Keratinocyte (primary cell): Measurements from ENCODE around the gene GPR32. TPM values are rescaled to one million over a fixed set of nuclear protein-coding genes. Genes with fewer than 3 reads are reported as not detected.

Experiments
- DNase-seq: peaks from one replicate; pipeline ENCODE4 v3.0.0-alpha.2; 2011; ENCODE audit warnings: low read depth, missing footprints, low spot score
- FAIRE-seq: peaks from 2 replicates; lab custom pipeline; 2011; peaks lifted over from hg19 to GRCh38; lab: Jason Lieb, UNC
- H2AFZ ChIP-seq: 2 replicates; pipeline ENCODE4 v1.6.0; 2012; ENCODE audit warnings: low read length, control low read depth, inconsistent platforms; ENCODE audit not compliant: control insufficient read depth
- H3K27ac ChIP-seq: 2 replicates; pipeline ENCODE4 v1.5.1; 2011; ENCODE audit warnings: low read length; ENCODE audit not compliant: control insufficient read depth, insufficient read depth
- H3K27me3 ChIP-seq: 3 replicates; pipeline ENCODE4 v1.6.0; 2011; ENCODE audit warnings: low read length; ENCODE audit not compliant: control insufficient read depth, insufficient read depth; ENCODE audit errors: extremely low read depth
- H3K36me3 ChIP-seq, 2 experiments: 2 replicates in 1 of 2; 3 replicates in 1 of 2; pipeline ENCODE4 v1.5.1; 2011; ENCODE audit warnings: low read length in 2 of 2, mild to moderate bottlenecking in 1 of 2; ENCODE audit not compliant: control insufficient read depth in 2 of 2, insufficient read depth in 2 of 2; ENCODE audit errors: extremely low read depth in 1 of 2
- H3K4me1 ChIP-seq: 3 replicates; pipeline ENCODE4 v1.5.1; 2011; ENCODE audit warnings: low read length; ENCODE audit not compliant: control insufficient read depth, insufficient read depth; ENCODE audit errors: extremely low read depth
- H3K4me2 ChIP-seq: 3 replicates; pipeline ENCODE4 v1.6.0; 2011; ENCODE audit warnings: low read depth, low read length; ENCODE audit not compliant: control insufficient read depth, insufficient read depth; ENCODE audit errors: extremely low read depth
- H3K4me3 ChIP-seq, 3 experiments: fragments of 200-600 bp in 1 of 3; sonication (generic) in 1 of 3; 2 replicates in 2 of 3; 3 replicates in 1 of 3; pipeline ENCODE4 v1.5.1; 2011 to 2016; ENCODE audit warnings: low read length in 3 of 3, mild to moderate bottlenecking in 3 of 3, control low read depth in 2 of 3, inconsistent platforms in 1 of 3, low read depth in 1 of 3, mixed read lengths in 1 of 3, mixed run types in 1 of 3, moderate library complexity in 1 of 3; ENCODE audit not compliant: control insufficient read depth in 2 of 3, insufficient read depth in 2 of 3; ENCODE audit errors: extremely low read depth in 1 of 3
- H3K79me2 ChIP-seq: 2 replicates; pipeline ENCODE4 v1.6.0; 2012; ENCODE audit warnings: low read length; ENCODE audit not compliant: control insufficient read depth, insufficient read depth
- H3K9ac ChIP-seq: 3 replicates; pipeline ENCODE4 v1.6.0; 2011; ENCODE audit warnings: low read length; ENCODE audit not compliant: control insufficient read depth, insufficient read depth; ENCODE audit errors: extremely low read depth
- H3K9me1 ChIP-seq: 3 replicates; pipeline ENCODE4 v1.6.0; 2011; ENCODE audit warnings: low read length; ENCODE audit not compliant: control insufficient read depth, insufficient read depth; ENCODE audit errors: extremely low read depth
- H3K9me3 ChIP-seq: 2 replicates; pipeline ENCODE4 v1.5.1; 2012; ENCODE audit warnings: low read depth, low read length; ENCODE audit not compliant: control insufficient read depth
- H4K20me1 ChIP-seq: 3 replicates; pipeline ENCODE4 v1.6.0; 2011; ENCODE audit warnings: low read length; ENCODE audit not compliant: control insufficient read depth, insufficient read depth; ENCODE audit errors: extremely low read depth
- CTCF ChIP-seq, 3 experiments: IDR thresholded peaks in 1 of 3; conservative IDR thresholded peaks in 1 of 3; optimal IDR thresholded peaks in 1 of 3; 2 replicates in 2 of 3; 3 replicates in 1 of 3; pipeline versions ENCODE3 to v1.5.1; 2011; ENCODE audit warnings: low read length in 3 of 3, mild to moderate bottlenecking in 3 of 3, moderate library complexity in 2 of 3, control low read depth in 1 of 3, inconsistent platforms in 1 of 3; ENCODE audit not compliant: insufficient read depth in 2 of 3; ENCODE audit errors: extremely low read depth in 1 of 3
- EZH2 ChIP-seq: IDR thresholded peaks from one replicate; pipeline ENCODE4 v1.6.1; 2012; ENCODE audit warnings: inconsistent platforms, mild to moderate bottlenecking, low read length, moderate library complexity
- dilution Hi-C: fragments of 300-500 bp; cut with MboI; formaldehyde crosslinking; loops from one replicate; pipeline ENCODE4 v1.7.0; 2020; ENCODE audit warnings: low sequenced_read_pairs; ENCODE audit not compliant: extremely low pct_ligation_motif_present
- polyA plus RNA-seq, 5 experiments: library from polyadenylated mRNA; depleted of rRNA in 3 of 5; stranded (reverse) in 3 of 5; stranded (forward) in 1 of 5; unstranded in 1 of 5; fragments of >200 nt; gene quantifications; 1 replicate in 1 of 5; 2 replicates in 3 of 5; 3 replicates in 1 of 5; pipeline versions ENCODE4 v1.2.1 to v1.2.3, GENCODE V29; 2011 to 2012; ENCODE audit warnings: missing spikeins in 2 of 5, low read depth in 1 of 5, low replicate concordance in 1 of 5

Gene GPR32
- polyA plus RNA-seq, 1 donor (not counting 4 experiments of a cell fraction or from before 2014, with no cell fraction given), result not detected

- TF ChIP-seq CTCF (optimal IDR thresholded peaks at IDR 0.05 in 1 of 3, IDR thresholded peaks at IDR 0.05 in 1 of 3, conservative IDR thresholded peaks at IDR 0.05 in 1 of 3; ENCODE audit: extremely low read depth in 1 of 3, insufficient read depth in 2 of 3, low read length in 3 of 3) (no peak), EZH2 (no peak)
- H3K9me1 ChIP-seq, result no peaks in the 10 kb centered on the region
- dilution Hi-C loops, result no loop called here
- peaks cover 4% of the 10 kb centered on the region for H3K4me1 ChIP-seq
- FAIRE-seq (no peak), DNase-seq (no peak)
- H4K20me1 ChIP-seq, result no peaks in the 10 kb centered on the region
- H3K9ac ChIP-seq, result no peak overlapping the region
- no peak overlapping the region for H3K4me3 ChIP-seq
- H3K4me2 ChIP-seq, result no peak overlapping the region
- H3K27me3 ChIP-seq, result no peaks in the 10 kb centered on the region
- no peak overlapping the region for H2AFZ ChIP-seq
- H3K79me2 ChIP-seq, result no peaks in the 10 kb centered on the region
- H3K27ac ChIP-seq, result no peak overlapping the region
- H3K36me3 ChIP-seq, result no peaks in the 10 kb centered on the region
- H3K9me3 ChIP-seq, result no peaks in the 10 kb centered on the region
Observed at GRCh38 chr19:50812474-50812873, 42.2 kb downstream of the GPR32 start.

GRCh38 chr19:50814883-50815282 lies 44.6 kb downstream of the GPR32 start:
- TF ChIP-seq CTCF (optimal IDR thresholded peaks at IDR 0.05 in 1 of 3, IDR thresholded peaks at IDR 0.05 in 1 of 3, conservative IDR thresholded peaks at IDR 0.05 in 1 of 3; ENCODE audit: extremely low read depth in 1 of 3, insufficient read depth in 2 of 3, low read length in 3 of 3) (no peak), EZH2 (no peak)
- no peak for DNase-seq
- H3K27ac ChIP-seq, result no peak overlapping the region
- dilution Hi-C loops, result no loop called here
- H3K4me1 ChIP-seq, result peaks cover 6% of the 10 kb centered on the region
- H3K4me2 ChIP-seq, result no peak overlapping the region
- H3K36me3 ChIP-seq, result no peaks in the 10 kb centered on the region
- H2AFZ ChIP-seq, result no peak overlapping the region
- FAIRE-seq, result no peak
- H3K27me3 ChIP-seq, result peaks cover 9% of the 10 kb centered on the region
- no peaks in the 10 kb centered on the region for H4K20me1 ChIP-seq
- no peaks in the 10 kb centered on the region for H3K9me1 ChIP-seq
- H3K79me2 ChIP-seq, result no peaks in the 10 kb centered on the region
- no peaks in the 10 kb centered on the region for H3K9me3 ChIP-seq
- no peak overlapping the region for H3K4me3 ChIP-seq
- H3K9ac ChIP-seq, result no peak overlapping the region
